GM20000 (cell line): ENCODE data around the gene CYP2F1.

ENCODE experiments used
- DNase-seq: peaks from one replicate; pipeline ENCODE4 v3.0.0; 2012; ENCODE audit warnings: low spot score
- CTCF ChIP-seq: IDR thresholded peaks from 2 replicates; pipeline ENCODE4 v1.5.1; 2012; ENCODE audit warnings: mild to moderate bottlenecking, control low read depth; ENCODE audit errors: extremely low read depth, missing control alignments

CYP2F1 gene

GRCh38 chr19:41156207-41156606, 42.0 kb downstream of the CYP2F1 start:
- no peak for DNase-seq
- no peak for TF ChIP-seq CTCF

GRCh38 chr19:41159881-41160280, 45.6 kb downstream of the CYP2F1 start:
- no peak for DNase-seq
- TF ChIP-seq CTCF: no peak

DNA sequence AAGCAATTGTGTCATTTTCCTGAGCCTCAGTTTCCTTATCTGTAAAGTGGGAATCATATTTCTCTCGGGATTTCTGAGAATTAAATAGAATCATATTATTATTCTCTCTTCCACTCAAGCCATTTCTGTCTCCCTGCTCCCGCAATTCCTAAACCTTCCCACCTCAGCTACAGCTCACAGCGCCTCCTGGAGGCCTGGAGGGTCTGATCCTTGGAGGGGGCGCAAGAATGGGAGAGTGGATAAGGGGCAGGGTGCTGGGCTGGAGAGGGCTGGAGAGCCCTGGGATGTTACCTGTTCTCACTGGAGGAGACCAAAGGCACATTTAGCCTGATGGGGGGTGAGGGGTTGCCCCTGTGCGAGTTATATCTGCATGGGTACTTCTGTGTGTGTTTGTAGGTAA, 47.7 kb downstream of the CYP2F1 start:
- DNase-seq: no peak
- TF ChIP-seq CTCF: no peak

- no peak for TF ChIP-seq CTCF
Measured at GRCh38 chr19:41166944-41167804, 52.9 kb downstream of the CYP2F1 start.

GRCh38 chr19:41172297-41173164, 58.3 kb downstream of the CYP2F1 start:
- TF ChIP-seq CTCF: no peak
- no peak for DNase-seq

More at GRCh38 chr19:41166944-41167804, 52.9 kb downstream of the CYP2F1 start:
- DNase-seq: no peak

- no peak for TF ChIP-seq CTCF
Measured at GRCh38 chr19:41174297-41174928, 60.2 kb downstream of the CYP2F1 start.

More at GRCh38 chr19:41174297-41174928, 60.2 kb downstream of the CYP2F1 start:
- DNase-seq: no peak
